Testis (tissue), 2 donors: ENCODE results near the gene NUP98.

Experiments
- CTCF ChIP-seq, 3 experiments: fragments of 450-650 bp in 2 of 3; fragments of 200-600 bp in 1 of 3; sonication (generic) in 1 of 3; IDR thresholded peaks; one replicate each; pipeline ENCODE4 v1.5.1; 2016 to 2019; ENCODE audit warnings: antibody characterized with exemption in 3 of 3, mild to moderate bottlenecking in 2 of 3, moderate library complexity in 1 of 3
- POLR2A ChIP-seq: fragments of 450-650 bp; IDR thresholded peaks from one replicate; pipeline ENCODE4 v1.6.1; 2017; ENCODE audit warnings: antibody characterized with exemption, mild to moderate bottlenecking, moderate library complexity

- no peak for TF ChIP-seq CTCF (IDR thresholded peaks at IDR 0.05)
- no peak for TF ChIP-seq POLR2A
Measured at GRCh38 chr11:3644817-3645235, 152.5 kb downstream of the NUP98 start, which contains the start of gene ART1.
